ENCODE data around the gene ZAR1L.
A peak's percentile ranks its signal among the peaks of the same experiment; 100 is the strongest.
"Not testable (repeated sequence)": the region's sequence is repeated elsewhere in the genome, so short reads cannot be mapped to it uniquely, and the experiment has no call there.

Gene ZAR1L, protein sequence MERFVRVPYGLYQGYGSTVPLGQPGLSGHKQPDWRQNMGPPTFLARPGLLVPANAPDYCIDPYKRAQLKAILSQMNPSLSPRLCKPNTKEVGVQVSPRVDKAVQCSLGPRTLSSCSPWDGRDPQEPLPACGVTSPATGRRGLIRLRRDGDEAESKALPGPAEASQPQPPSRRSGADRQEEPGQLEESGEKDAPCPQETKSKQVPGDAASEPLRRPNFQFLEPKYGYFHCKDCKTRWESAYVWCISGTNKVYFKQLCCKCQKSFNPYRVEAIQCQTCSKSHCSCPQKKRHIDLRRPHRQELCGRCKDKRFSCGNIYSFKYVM
- long read RNA-seq, result 0 reads

- peak within 1 kb of the TSS; percentile 96 for H3K27ac ChIP-seq (replicated peaks)
- peak; percentile 91 for TF ChIP-seq SPI1 (IDR thresholded peaks at IDR 0.05; ENCODE audit: borderline replicate concordance, low read depth)
- TF ChIP-seq REST (IDR thresholded peaks at IDR 0.05; ENCODE audit: insufficient replicate concordance, low read depth), result peak; percentile 4
- no peak for TF ChIP-seq GABPA (IDR thresholded peaks at IDR 0.05; ENCODE audit: low read depth)
- no peak for TF ChIP-seq CTCF (IDR thresholded peaks at IDR 0.05; ENCODE audit: insufficient read depth, low read length)
- TF ChIP-seq POLR2AphosphoS5 (IDR thresholded peaks at IDR 0.05; ENCODE audit: low read depth), result peak; percentile 88
- peak within 1 kb of the TSS; percentile 55 for H3K4me3 ChIP-seq (replicated peaks; ENCODE audit: insufficient read depth, low read length)
- DNase-seq (ENCODE audit: low read depth in 1 of 2, low spot score in 1 of 2), result peak; percentile 75 to 94
- no peaks in the 10 kb centered on the region for H3K27me3 ChIP-seq (ENCODE audit: insufficient read depth, poor library complexity, severe bottlenecking)
Measured at GRCh38 chr13:32315238-32316027, at the start of gene ZAR1L, which contains the start of gene BRCA2. Gene ZAR1L, minus strand, starts transcription at chr13:32315363. Its CDS starts 3,438 bp downstream, at chr13:32311925. Gene BRCA2, plus strand, starts transcription at chr13:32315508. Its CDS starts 953 bp downstream, at chr13:32316461.

DNA sequence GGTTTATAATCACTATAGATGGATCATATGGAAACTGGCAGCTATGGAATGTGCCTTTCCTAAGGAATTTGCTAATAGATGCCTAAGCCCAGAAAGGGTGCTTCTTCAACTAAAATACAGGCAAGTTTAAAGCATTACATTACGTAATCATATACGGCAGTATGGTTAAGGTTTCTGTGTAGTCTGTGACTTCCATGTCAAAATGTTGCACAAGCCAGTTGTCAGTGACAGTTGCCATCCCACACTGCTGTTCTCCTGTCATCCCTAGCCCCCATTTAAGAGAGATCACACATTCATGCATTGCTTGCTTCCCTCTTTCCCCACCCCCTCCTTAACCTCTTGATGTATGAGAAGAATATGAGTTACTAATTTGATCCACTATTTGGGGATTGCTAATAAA, 47.4 kb upstream of the ZAR1L start:
- Histone ChIP-seq H3K4me3 (replicated peaks; ENCODE audit: insufficient read depth, low read length) (no peak overlapping the region), H3K27me3 (ENCODE audit: insufficient read depth, poor library complexity, severe bottlenecking) (no peaks in the 10 kb centered on the region), H3K27ac (replicated peaks) (no peak overlapping the region)
- peak; percentile 72 to 78 for DNase-seq (ENCODE audit: low read depth in 1 of 2, low spot score in 1 of 2)
- TF ChIP-seq POLR2AphosphoS5 (IDR thresholded peaks at IDR 0.05; ENCODE audit: low read depth), result peak; percentile 30; the same call in 1 of the 2 replicates
- no peak for TF ChIP-seq GABPA (IDR thresholded peaks at IDR 0.05; ENCODE audit: low read depth)
- no peak for TF ChIP-seq REST (IDR thresholded peaks at IDR 0.05; ENCODE audit: insufficient replicate concordance, low read depth)

- H3K27ac ChIP-seq (replicated peaks); H3K4me3 ChIP-seq (replicated peaks; ENCODE audit: insufficient read depth, low read length); H3K27me3 ChIP-seq (ENCODE audit: insufficient read depth, poor library complexity, severe bottlenecking); DNase-seq (ENCODE audit: low read depth in 1 of 2, low spot score in 1 of 2): not testable (repeated sequence)
Measured at GRCh38 chr13:32355935-32356334, 40.8 kb upstream of the ZAR1L start.

GRCh38 chr13:32354040-32354439, 38.9 kb upstream of the ZAR1L start:
- TF ChIP-seq GABPA (IDR thresholded peaks at IDR 0.05; ENCODE audit: low read depth) (no peak), REST (IDR thresholded peaks at IDR 0.05; ENCODE audit: insufficient replicate concordance, low read depth) (no peak), POLR2AphosphoS5 (IDR thresholded peaks at IDR 0.05; ENCODE audit: low read depth) (no peak), SPI1 (IDR thresholded peaks at IDR 0.05; ENCODE audit: borderline replicate concordance, low read depth) (0 out of 2 replicates have a peak, but pooled peaks have one; percentile 14), CTCF (IDR thresholded peaks at IDR 0.05; ENCODE audit: insufficient read depth, low read length) (no peak)
- no peaks in the 10 kb centered on the region for H3K27me3 ChIP-seq (ENCODE audit: insufficient read depth, poor library complexity, severe bottlenecking)
- no peak for DNase-seq (ENCODE audit: low read depth in 1 of 2, low spot score in 1 of 2)
- H3K4me3 ChIP-seq (replicated peaks; ENCODE audit: insufficient read depth, low read length), result no peak overlapping the region
- no peak overlapping the region for H3K27ac ChIP-seq (replicated peaks)

GRCh38 chr13:32350839-32351441, 35.8 kb upstream of the ZAR1L start:
- not testable (repeated sequence) for H3K27ac ChIP-seq (replicated peaks); H3K4me3 ChIP-seq (replicated peaks; ENCODE audit: insufficient read depth, low read length); H3K27me3 ChIP-seq (ENCODE audit: insufficient read depth, poor library complexity, severe bottlenecking); DNase-seq (ENCODE audit: low read depth in 1 of 2, low spot score in 1 of 2)

Measured in HL-60 (cell line).